IMR-90 (cell line): ENCODE data around the gene OR52M1. TPM values are rescaled to one million over a fixed set of nuclear protein-coding genes. Genes with fewer than 3 reads are reported as not detected.

Experiments
- ATAC-seq: fragments of 200-7000 bp; cut with Tn5 transposase; 2 replicates; pipeline ENCODE4 v1.9.1; 2020; ENCODE audit warnings: low read depth, mild to moderate bottlenecking, moderate library complexity
- BruUV-seq: library from RNA; stranded (reverse); fragments of 400-500 nt; replicated peaks from 2 replicates; lab custom pipeline; 2021; lab: Mats Ljungman, UMichigan
- CTCF ChIA-PET: fragments of 300-600 bp; formaldehyde crosslinking; extraction: SDS; loops from one replicate; lab custom pipeline; 2021; ENCODE audit warnings: antibody characterized with exemption; lab: Yijun Ruan, JAX
- POLR2A ChIA-PET: fragments of 300-600 bp; sonication (Branson Sonifier 250); formaldehyde crosslinking; loops from one replicate; lab custom pipeline; 2022; ENCODE audit warnings: antibody characterized with exemption; ENCODE audit not compliant: unreplicated experiment; lab: Charles Lee
- DNase-seq: peaks from one replicate; pipeline ENCODE4 v3.0.0; 2013
- H2AFZ ChIP-seq: replicated peaks from 2 replicates; pipeline ENCODE3; 2013; ENCODE audit warnings: low read length, mild to moderate bottlenecking; ENCODE audit not compliant: poor library complexity
- H2AK5ac ChIP-seq: 2 replicates; pipeline ENCODE4 v1.6.1; 2013; ENCODE audit warnings: low read depth, low read length, inconsistent platforms
- H2AK9ac ChIP-seq: replicated peaks from 2 replicates; pipeline ENCODE3; 2013; ENCODE audit warnings: mild to moderate bottlenecking, low read depth, low read length, moderate library complexity; ENCODE audit not compliant: poor library complexity
- H2BK120ac ChIP-seq: 2 replicates; pipeline ENCODE4 v1.6.1; 2013; ENCODE audit warnings: low read depth, low read length, inconsistent platforms
- H2BK15ac ChIP-seq: 3 replicates; pipeline ENCODE4 v1.6.1; 2013; ENCODE audit warnings: low read depth, low read length, inconsistent platforms
- H2BK20ac ChIP-seq: 2 replicates; pipeline ENCODE4 v1.6.1; 2013; ENCODE audit warnings: low read depth, mild to moderate bottlenecking, inconsistent platforms, low read length, moderate library complexity
- H2BK5ac ChIP-seq: 2 replicates; pipeline ENCODE4 v1.6.1; 2013; ENCODE audit warnings: mild to moderate bottlenecking, low read depth, low read length, inconsistent platforms; ENCODE audit not compliant: poor library complexity, severe bottlenecking
- H3K14ac ChIP-seq: replicated peaks from 2 replicates; pipeline ENCODE4 v1.6.1; 2013; ENCODE audit warnings: low read depth, low read length, inconsistent platforms
- H3K18ac ChIP-seq: 2 replicates; pipeline ENCODE4 v1.6.1; 2013; ENCODE audit warnings: low read depth, low read length, control low read depth
- H3K23ac ChIP-seq: 2 replicates; pipeline ENCODE4 v1.6.1; 2013; ENCODE audit warnings: low read depth, low read length, inconsistent platforms
- H3K27ac ChIP-seq: 2 replicates; pipeline ENCODE4 v1.5.1; 2013; ENCODE audit warnings: mild to moderate bottlenecking, control low read depth, low read length; ENCODE audit not compliant: insufficient read depth
- H3K27me3 ChIP-seq: 2 replicates; pipeline ENCODE4 v1.6.1; 2013; ENCODE audit warnings: low read length; ENCODE audit not compliant: control insufficient read depth, insufficient read depth
- H3K36me3 ChIP-seq: 2 replicates; pipeline ENCODE4 v1.6.1; 2013; ENCODE audit warnings: low read length, mixed read lengths; ENCODE audit not compliant: control insufficient read depth, insufficient read depth
- H3K4ac ChIP-seq: 2 replicates; pipeline ENCODE4 v1.6.1; 2013; ENCODE audit warnings: low read depth, low read length, inconsistent platforms
- H3K4me1 ChIP-seq: 2 replicates; pipeline ENCODE4 v1.6.1; 2013; ENCODE audit warnings: low read length, mixed read lengths; ENCODE audit not compliant: control insufficient read depth, insufficient read depth
- H3K4me2 ChIP-seq: 2 replicates; pipeline ENCODE4 v1.6.1; 2013; ENCODE audit warnings: low read depth, mild to moderate bottlenecking, control low read depth, low read length, moderate library complexity
- H3K4me3 ChIP-seq: 2 replicates; pipeline ENCODE4 v1.5.1; 2013; ENCODE audit warnings: low read depth, mild to moderate bottlenecking, control low read depth, low read length, moderate library complexity; ENCODE audit not compliant: insufficient read depth
- H3K56ac ChIP-seq: 2 replicates; pipeline ENCODE4 v1.6.1; 2013; ENCODE audit warnings: low read length, inconsistent platforms; ENCODE audit not compliant: insufficient read depth; ENCODE audit errors: extremely low read depth
- H3K79me1 ChIP-seq, 2 experiments: 2 replicates each; pipeline ENCODE4 v1.6.1; 2013; ENCODE audit warnings: low read length in 2 of 2, inconsistent platforms in 1 of 2, low read depth in 1 of 2
- H3K9ac ChIP-seq: 2 replicates; pipeline ENCODE4 v1.6.1; 2013; ENCODE audit warnings: low read depth, low read length, control low read depth
- H3K9me1 ChIP-seq: 2 replicates; pipeline ENCODE4 v1.6.1; 2013; ENCODE audit warnings: low read length, inconsistent platforms; ENCODE audit not compliant: insufficient read depth
- H3K9me3 ChIP-seq: 2 replicates; pipeline ENCODE4 v1.6.1; 2013; ENCODE audit warnings: low read length; ENCODE audit not compliant: control insufficient read depth, insufficient read depth
- H4K20me1 ChIP-seq: 2 replicates; pipeline ENCODE4 v1.6.1; 2013; ENCODE audit warnings: low read length, inconsistent platforms; ENCODE audit not compliant: insufficient read depth
- H4K5ac ChIP-seq: 2 replicates; pipeline ENCODE4 v1.6.1; 2013; ENCODE audit warnings: mild to moderate bottlenecking, low read depth, low read length, control low read depth
- H4K8ac ChIP-seq, 2 experiments: 2 replicates each; pipeline ENCODE4 v1.6.1; 2013; ENCODE audit warnings: low read depth in 2 of 2, low read length in 2 of 2, control low read depth in 1 of 2, inconsistent platforms in 1 of 2
- H4K91ac ChIP-seq: 2 replicates; pipeline ENCODE4 v1.6.1; 2013; ENCODE audit warnings: low read depth, low read length, inconsistent platforms; ENCODE audit not compliant: insufficient read depth
- BHLHE40 ChIP-seq: fragments of 150-350 bp; IDR thresholded peaks from 2 replicates; pipeline ENCODE4 v1.6.1; 2016; ENCODE audit warnings: mild to moderate bottlenecking, low read depth, low read length
- CEBPB ChIP-seq: IDR thresholded peaks from 2 replicates; pipeline ENCODE4 v1.6.1; 2012; ENCODE audit warnings: low read depth, low read length, improper control_type of control experiment
- CHD1 ChIP-seq: IDR thresholded peaks from 2 replicates; pipeline ENCODE4 v1.6.1; 2012; ENCODE audit warnings: low read depth, low read length, improper control_type of control experiment
- MAFK ChIP-seq: IDR thresholded peaks from 2 replicates; pipeline ENCODE4 v1.6.1; 2012; ENCODE audit warnings: low read depth, low read length, improper control_type of control experiment
- MAZ ChIP-seq: IDR thresholded peaks from 2 replicates; pipeline ENCODE4 v1.6.1; 2012; ENCODE audit warnings: low read depth, mild to moderate bottlenecking, low read length, improper control_type of control experiment, moderate library complexity, borderline replicate concordance
- NFE2L2 ChIP-seq: fragments of 150-350 bp; IDR thresholded peaks from 2 replicates; pipeline ENCODE4 v1.6.1; 2016; ENCODE audit warnings: low read depth, mild to moderate bottlenecking, low read length
- POLR2A ChIP-seq: IDR thresholded peaks from 2 replicates; pipeline ENCODE4 v1.6.1; 2012; ENCODE audit warnings: mild to moderate bottlenecking, low read depth, low read length
- RAD21 ChIP-seq: IDR thresholded peaks from 2 replicates; pipeline ENCODE4 v1.6.1; 2012; ENCODE audit warnings: low read length, improper control_type of control experiment
- SMC3 ChIP-seq: fragments of 150-350 bp; IDR thresholded peaks from 2 replicates; pipeline ENCODE4 v1.6.1; 2016; ENCODE audit warnings: low read depth, mild to moderate bottlenecking, antibody characterized with exemption, low read length, moderate library complexity
- WGBS, 2 experiments: methylation state at CpG; one replicate each; pipeline versions ENCODE4 v1.1.5 to v1.1.7; 2013; ENCODE audit warnings: missing lambda C conversion rate in 2 of 2; ENCODE audit not compliant: insufficient read length in 1 of 2; ENCODE audit errors: extremely low coverage in 2 of 2; 5-methylcytosine and 5-hydroxymethylcytosine counted together
- dilution Hi-C: fragments of 300-500 bp; cut with HindIII; formaldehyde crosslinking; loops from one replicate; pipeline ENCODE4 v1.14.3; 2018; ENCODE audit warnings: low sequenced_read_pairs; ENCODE audit not compliant: unreplicated experiment
- in situ Hi-C: fragments of 300-500 bp; cut with MboI; formaldehyde crosslinking; loops from 3 replicates; pipeline ENCODE4 v1.14.3; 2019; ENCODE audit warnings: low sequenced_read_pairs, inconsistent platforms, mixed read lengths
- intact Hi-C: fragments of 100-400 bp; cut with micrococcal nuclease; formaldehyde crosslinking; loops from 2 replicates; pipeline ENCODE4 v1.10.0; 2022
- polyA plus RNA-seq, 3 experiments: library from polyadenylated mRNA; depleted of rRNA; stranded (reverse); fragments of >200 nt; gene quantifications; 2 replicates each; pipeline ENCODE4 v1.2.3, GENCODE V29; 2012; ENCODE audit warnings: low replicate concordance in 1 of 3
- total RNA-seq: library from RNA; depleted of rRNA; stranded (reverse); fragments of >200 nt; gene quantifications from 2 replicates; pipeline ENCODE4 v1.2.3, GENCODE V29; 2012
- TF ChIP-seq, protein P1 (sequence below): fragments of 150-350 bp; IDR thresholded peaks from 2 replicates; pipeline ENCODE4 v1.6.1; 2017; ENCODE audit warnings: mild to moderate bottlenecking, antibody characterized with exemption, low read length, low read depth
- TF ChIP-seq, protein P2 (sequence below): fragments of 150-350 bp; IDR thresholded peaks from 2 replicates; pipeline ENCODE4 v1.6.1; 2016; ENCODE audit warnings: low read depth, mild to moderate bottlenecking, low read length, moderate library complexity, borderline replicate concordance
- TF ChIP-seq, protein P3 (sequence below): conservative IDR thresholded peaks from 2 replicates; pipeline ENCODE4 v1.5.1; 2012; ENCODE audit warnings: mild to moderate bottlenecking, low read depth, low read length, improper control_type of control experiment

The OR52M1 gene
- total and polyA plus RNA-seq, 2 of the 4 experiments (the other 2 are of a cell fraction) = not detected

DNA sequence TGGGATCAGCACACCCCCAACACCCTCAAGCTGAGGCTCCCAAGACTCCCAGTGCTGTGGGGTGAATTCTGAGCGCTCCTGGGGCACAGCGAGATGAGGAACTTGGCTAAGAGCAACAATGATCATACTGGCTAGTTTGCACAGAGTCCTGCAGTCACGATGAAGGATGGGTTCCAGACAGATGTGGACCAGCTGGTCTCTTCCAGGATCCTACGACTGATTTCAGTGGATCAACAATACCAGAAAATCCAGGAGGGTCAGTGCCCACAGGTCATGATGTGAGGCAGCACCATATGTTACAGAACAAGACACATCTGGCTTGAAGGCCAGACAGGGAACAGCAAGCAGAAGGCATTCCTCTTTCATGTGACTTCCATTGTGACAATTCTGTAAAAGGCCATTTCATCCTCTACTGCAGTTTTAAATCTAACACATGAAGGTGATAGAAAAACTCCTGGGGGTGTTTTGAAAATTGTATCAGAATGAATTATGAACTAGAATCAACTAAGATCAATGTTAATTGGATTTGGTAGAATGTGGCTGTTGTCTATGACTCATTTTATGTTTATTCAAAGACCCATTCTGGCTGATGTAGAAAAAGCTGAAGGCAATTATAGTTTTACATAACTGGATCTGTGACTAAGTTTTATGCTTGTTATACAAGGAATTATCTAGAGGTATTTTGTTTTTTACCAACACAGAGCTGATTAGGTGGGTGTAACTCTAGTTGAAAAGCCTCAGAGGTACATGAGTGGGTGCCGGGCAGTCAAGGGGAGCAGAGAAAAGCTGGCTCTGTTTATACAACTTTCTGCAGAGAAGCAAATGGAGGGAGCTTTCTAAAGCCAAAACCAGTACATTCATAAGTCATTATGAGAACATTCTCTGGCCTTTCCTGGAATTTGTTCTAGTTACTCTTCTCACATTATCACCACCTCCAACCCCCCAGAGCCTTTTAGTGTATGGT, 33.4 kb upstream of the OR52M1 start (continued):
- TF ChIP-seq MAZ = no peak

DNA sequence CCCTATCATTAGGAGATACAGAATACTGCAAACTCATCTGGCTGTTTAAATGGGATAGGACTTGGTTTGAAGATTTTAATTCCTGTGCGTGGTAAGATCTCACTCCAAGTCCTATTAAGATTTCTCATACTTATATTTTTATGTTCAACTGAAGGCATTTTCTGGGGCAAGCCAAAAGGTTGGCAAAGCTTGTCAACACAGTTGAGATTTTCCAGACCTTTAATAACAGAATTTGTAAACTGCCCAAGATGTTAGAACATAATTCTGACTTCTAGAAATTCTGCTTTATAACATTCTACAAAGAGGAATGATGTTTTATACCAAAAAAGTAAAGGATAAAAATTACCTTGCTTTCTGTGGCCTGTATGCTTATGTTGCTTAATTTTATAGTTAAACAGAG, 30.8 kb upstream of the OR52M1 start:
- BruUV-seq = no TSS peak
- no peak overlapping the region for H4K91ac ChIP-seq
- intact Hi-C loops (no loop called here), in situ Hi-C loops (no loop called here), dilution Hi-C loops (no loop called here)
- no peak overlapping the region for H2AK9ac ChIP-seq
- no peak overlapping the region for H3K4me2 ChIP-seq
- no peaks in the 10 kb centered on the region; the same call in 1 of the 2 replicates for H3K9me1 ChIP-seq
- no peak overlapping the region for H3K9ac ChIP-seq
- ATAC-seq = no peak
- H3K27ac ChIP-seq = no peak overlapping the region
- CTCF ChIA-PET = interaction anchor here (1.1 kb wide), 1 partner anchor 21 kb away, joined by 4 read pairs; no protein-coding TSS in a partner anchor
- H2AFZ ChIP-seq = no peak overlapping the region
- no peak overlapping the region for H3K4ac ChIP-seq
- H3K23ac ChIP-seq = no peak overlapping the region
- H3K4me3 ChIP-seq = no peak overlapping the region
- WGBS, 2 experiments = no CpG with 5 or more reads among the region's 1 CpG
- H3K4me1 ChIP-seq = no peaks in the 10 kb centered on the region
- no peak overlapping the region for H2BK15ac ChIP-seq
- no peak overlapping the region for H2BK120ac ChIP-seq
- no peaks in the 10 kb centered on the region for H3K27me3 ChIP-seq
- no peaks in the 10 kb centered on the region for H3K9me3 ChIP-seq
- no peaks in the 10 kb centered on the region for H4K20me1 ChIP-seq
- no peaks in the 10 kb centered on the region for H3K79me1 ChIP-seq
- H2BK20ac ChIP-seq = no peak overlapping the region
- no peaks in the 10 kb centered on the region for H3K36me3 ChIP-seq
- no peak for DNase-seq
- H4K5ac ChIP-seq = no peak overlapping the region
- no peak overlapping the region for H4K8ac ChIP-seq
- no peak overlapping the region for H3K56ac ChIP-seq
- H2BK5ac ChIP-seq = no peak overlapping the region
- no peak overlapping the region for H3K18ac ChIP-seq
- H2AK5ac ChIP-seq = no peak overlapping the region
- H3K14ac ChIP-seq = no peak overlapping the region
- POLR2A ChIA-PET = no interaction called here
- no peak for TF ChIP-seq CEBPB
- no peak for TF ChIP-seq SMC3
- TF ChIP-seq, protein P1, sequence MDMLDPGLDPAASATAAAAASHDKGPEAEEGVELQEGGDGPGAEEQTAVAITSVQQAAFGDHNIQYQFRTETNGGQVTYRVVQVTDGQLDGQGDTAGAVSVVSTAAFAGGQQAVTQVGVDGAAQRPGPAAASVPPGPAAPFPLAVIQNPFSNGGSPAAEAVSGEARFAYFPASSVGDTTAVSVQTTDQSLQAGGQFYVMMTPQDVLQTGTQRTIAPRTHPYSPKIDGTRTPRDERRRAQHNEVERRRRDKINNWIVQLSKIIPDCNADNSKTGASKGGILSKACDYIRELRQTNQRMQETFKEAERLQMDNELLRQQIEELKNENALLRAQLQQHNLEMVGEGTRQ = no peak
- TF ChIP-seq POLR2A = no peak
- TF ChIP-seq RAD21 = no peak
- no peak for TF ChIP-seq BHLHE40
- no peak for TF ChIP-seq MAZ
- TF ChIP-seq NFE2L2 = no peak
- no peak for TF ChIP-seq MAFK
- TF ChIP-seq, protein P2, sequence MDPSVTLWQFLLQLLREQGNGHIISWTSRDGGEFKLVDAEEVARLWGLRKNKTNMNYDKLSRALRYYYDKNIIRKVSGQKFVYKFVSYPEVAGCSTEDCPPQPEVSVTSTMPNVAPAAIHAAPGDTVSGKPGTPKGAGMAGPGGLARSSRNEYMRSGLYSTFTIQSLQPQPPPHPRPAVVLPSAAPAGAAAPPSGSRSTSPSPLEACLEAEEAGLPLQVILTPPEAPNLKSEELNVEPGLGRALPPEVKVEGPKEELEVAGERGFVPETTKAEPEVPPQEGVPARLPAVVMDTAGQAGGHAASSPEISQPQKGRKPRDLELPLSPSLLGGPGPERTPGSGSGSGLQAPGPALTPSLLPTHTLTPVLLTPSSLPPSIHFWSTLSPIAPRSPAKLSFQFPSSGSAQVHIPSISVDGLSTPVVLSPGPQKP = no peak
- TF ChIP-seq, protein P3, sequence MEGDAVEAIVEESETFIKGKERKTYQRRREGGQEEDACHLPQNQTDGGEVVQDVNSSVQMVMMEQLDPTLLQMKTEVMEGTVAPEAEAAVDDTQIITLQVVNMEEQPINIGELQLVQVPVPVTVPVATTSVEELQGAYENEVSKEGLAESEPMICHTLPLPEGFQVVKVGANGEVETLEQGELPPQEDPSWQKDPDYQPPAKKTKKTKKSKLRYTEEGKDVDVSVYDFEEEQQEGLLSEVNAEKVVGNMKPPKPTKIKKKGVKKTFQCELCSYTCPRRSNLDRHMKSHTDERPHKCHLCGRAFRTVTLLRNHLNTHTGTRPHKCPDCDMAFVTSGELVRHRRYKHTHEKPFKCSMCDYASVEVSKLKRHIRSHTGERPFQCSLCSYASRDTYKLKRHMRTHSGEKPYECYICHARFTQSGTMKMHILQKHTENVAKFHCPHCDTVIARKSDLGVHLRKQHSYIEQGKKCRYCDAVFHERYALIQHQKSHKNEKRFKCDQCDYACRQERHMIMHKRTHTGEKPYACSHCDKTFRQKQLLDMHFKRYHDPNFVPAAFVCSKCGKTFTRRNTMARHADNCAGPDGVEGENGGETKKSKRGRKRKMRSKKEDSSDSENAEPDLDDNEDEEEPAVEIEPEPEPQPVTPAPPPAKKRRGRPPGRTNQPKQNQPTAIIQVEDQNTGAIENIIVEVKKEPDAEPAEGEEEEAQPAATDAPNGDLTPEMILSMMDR = no peak
- no peak for TF ChIP-seq CHD1
